ENCODE measurements around the gene SYNE2.

The SYNE2 gene

DNA sequence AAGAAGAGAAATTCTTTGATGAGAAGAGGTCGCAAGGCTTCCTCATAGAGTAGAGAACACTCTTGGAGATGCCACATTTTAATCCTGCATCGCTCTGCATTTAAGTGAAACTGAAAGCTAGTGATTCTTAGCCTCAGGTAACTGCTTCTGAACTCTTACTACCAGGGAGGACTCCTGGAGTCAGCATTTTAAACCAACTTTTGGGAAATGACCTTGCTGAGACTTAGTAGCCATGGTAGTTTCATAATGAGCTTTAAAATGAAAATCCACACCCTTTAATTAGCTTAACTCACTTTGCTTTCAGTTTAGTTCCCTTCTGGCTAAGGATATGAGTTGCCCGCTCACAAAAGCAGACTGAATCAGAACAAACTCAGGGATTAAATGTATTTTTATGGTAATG, 80.3 kb downstream of the SYNE2 start:
- H3K36me3 ChIP-seq, result no peaks in the 10 kb centered on the region

GRCh38 chr14:63933711-63934110, 80.9 kb downstream of the SYNE2 start:
- DNase-seq, result no peak
- Histone ChIP-seq H3K9me3 (no peaks in the 10 kb centered on the region), H3K4me1 (peaks cover 5% of the 10 kb centered on the region), H3K36me3 (no peaks in the 10 kb centered on the region), H3K27me3 (no peaks in the 10 kb centered on the region), H3K4me3 (ENCODE audit: low read depth, low read length) (no peak overlapping the region)
- TF ChIP-seq, protein P1, sequence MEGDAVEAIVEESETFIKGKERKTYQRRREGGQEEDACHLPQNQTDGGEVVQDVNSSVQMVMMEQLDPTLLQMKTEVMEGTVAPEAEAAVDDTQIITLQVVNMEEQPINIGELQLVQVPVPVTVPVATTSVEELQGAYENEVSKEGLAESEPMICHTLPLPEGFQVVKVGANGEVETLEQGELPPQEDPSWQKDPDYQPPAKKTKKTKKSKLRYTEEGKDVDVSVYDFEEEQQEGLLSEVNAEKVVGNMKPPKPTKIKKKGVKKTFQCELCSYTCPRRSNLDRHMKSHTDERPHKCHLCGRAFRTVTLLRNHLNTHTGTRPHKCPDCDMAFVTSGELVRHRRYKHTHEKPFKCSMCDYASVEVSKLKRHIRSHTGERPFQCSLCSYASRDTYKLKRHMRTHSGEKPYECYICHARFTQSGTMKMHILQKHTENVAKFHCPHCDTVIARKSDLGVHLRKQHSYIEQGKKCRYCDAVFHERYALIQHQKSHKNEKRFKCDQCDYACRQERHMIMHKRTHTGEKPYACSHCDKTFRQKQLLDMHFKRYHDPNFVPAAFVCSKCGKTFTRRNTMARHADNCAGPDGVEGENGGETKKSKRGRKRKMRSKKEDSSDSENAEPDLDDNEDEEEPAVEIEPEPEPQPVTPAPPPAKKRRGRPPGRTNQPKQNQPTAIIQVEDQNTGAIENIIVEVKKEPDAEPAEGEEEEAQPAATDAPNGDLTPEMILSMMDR (IDR thresholded peaks at IDR 0.05; ENCODE audit: low read depth, low read length), result no peak

More for the DNA sequence above, 80.3 kb downstream of the SYNE2 start:
- TF ChIP-seq, protein P1 (IDR thresholded peaks at IDR 0.05; ENCODE audit: low read depth, low read length), result no peak
- H3K4me1 ChIP-seq, result peaks cover 11% of the 10 kb centered on the region
- no peak overlapping the region for H3K4me3 ChIP-seq (ENCODE audit: low read depth, low read length)
- no peaks in the 10 kb centered on the region for H3K9me3 ChIP-seq
- no peak for DNase-seq
- no peaks in the 10 kb centered on the region for H3K27me3 ChIP-seq

DNA sequence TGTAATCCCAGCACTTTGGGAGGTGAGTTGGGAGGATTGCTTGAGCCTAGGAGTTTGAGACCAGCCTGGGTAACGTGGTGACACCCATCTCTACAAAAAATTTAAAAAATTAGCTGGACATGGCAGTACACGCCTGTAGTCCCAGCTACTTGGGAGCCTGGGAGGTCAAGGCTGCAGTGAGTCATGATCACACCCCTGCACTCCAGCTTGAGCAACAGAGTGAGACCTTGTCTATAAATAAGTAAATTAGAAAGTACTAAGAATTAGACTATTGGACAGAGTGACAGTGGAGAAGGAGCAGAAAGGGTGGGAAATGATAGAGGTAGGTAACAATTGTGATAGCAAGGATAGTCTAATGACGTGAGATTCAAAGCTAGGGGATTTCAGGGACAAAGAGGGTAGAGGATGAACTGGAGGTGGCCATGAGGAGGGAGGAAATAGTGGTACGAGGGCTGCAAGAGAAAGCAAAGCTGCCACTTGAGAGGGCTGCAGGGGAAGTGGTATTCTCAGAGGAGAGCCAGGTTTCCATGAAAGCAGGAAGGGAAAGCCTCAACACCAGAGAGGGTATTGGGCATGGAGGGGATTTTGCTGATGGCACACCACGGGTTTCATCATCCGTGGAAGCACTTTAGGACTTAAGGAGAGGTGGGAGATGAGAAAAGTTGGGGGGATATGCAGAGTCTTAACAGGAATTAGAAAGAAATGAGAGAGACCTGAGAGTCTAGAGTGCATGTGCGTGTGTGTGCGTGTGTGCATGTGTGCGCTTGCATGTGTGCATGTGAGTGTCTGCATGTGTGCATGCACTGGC, 85.6 kb downstream of the SYNE2 start:
- TF ChIP-seq, protein P1 (IDR thresholded peaks at IDR 0.05; ENCODE audit: low read depth, low read length), result no peak
- no peak for DNase-seq
- Histone ChIP-seq H3K9me3 (no peaks in the 10 kb centered on the region), H3K4me1 (no peaks in the 10 kb centered on the region), H3K4me3 (ENCODE audit: low read depth, low read length) (no peak overlapping the region), H3K36me3 (peaks cover 3% of the 10 kb centered on the region; the same call in 1 of the 2 replicates), H3K27me3 (no peaks in the 10 kb centered on the region)

DNA sequence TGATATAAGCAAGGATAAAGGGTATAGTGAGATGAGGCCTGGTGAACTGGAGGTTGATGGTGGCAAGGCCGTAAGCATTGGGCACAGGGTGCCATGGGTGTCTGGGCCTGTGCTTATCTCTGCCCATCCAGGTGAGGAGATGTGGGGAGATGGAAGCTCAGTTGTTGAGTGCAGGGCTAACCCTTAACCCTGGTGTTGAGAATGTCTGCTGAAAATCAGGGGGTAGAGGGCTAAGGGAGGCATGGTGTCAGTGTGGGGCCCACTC, 86.1 kb downstream of the SYNE2 start:
- Histone ChIP-seq H3K4me1 (no peaks in the 10 kb centered on the region), H3K9me3 (no peaks in the 10 kb centered on the region), H3K27me3 (no peaks in the 10 kb centered on the region), H3K4me3 (ENCODE audit: low read depth, low read length) (no peak overlapping the region), H3K36me3 (peaks cover 3% of the 10 kb centered on the region; the same call in 1 of the 2 replicates)
- TF ChIP-seq, protein P1 (IDR thresholded peaks at IDR 0.05; ENCODE audit: low read depth, low read length), result no peak
- no peak for DNase-seq

DNA sequence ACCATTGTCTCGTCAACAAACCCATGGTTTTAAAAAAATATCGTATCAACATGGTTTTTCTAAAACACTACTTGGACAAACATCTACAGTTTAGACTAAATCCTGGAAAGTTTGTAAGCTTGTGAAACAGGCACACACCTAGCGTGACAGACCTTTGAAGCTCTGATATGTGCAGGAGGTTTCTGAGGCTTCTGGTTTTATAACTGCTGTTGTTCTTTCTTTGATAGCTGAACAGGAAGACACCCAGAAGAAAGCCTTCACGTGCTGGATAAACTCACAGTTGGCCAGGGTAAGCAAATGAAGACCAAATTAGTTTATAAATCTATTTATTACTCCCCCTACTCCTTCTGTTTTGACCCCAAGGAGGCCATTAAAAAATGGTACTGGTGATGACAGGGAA, 87.6 kb downstream of the SYNE2 start:
- Histone ChIP-seq H3K4me3 (ENCODE audit: low read depth, low read length) (no peak overlapping the region), H3K4me1 (no peaks in the 10 kb centered on the region), H3K9me3 (no peaks in the 10 kb centered on the region), H3K36me3 (peaks cover 3% of the 10 kb centered on the region; the same call in 1 of the 2 replicates), H3K27me3 (no peaks in the 10 kb centered on the region)
- TF ChIP-seq, protein P1 (IDR thresholded peaks at IDR 0.05; ENCODE audit: low read depth, low read length), result no peak
- DNase-seq, result no peak

GRCh38 chr14:63941023-63941422, 88.2 kb downstream of the SYNE2 start:
- Histone ChIP-seq H3K36me3 (peaks cover 3% of the 10 kb centered on the region; the same call in 1 of the 2 replicates), H3K27me3 (no peaks in the 10 kb centered on the region), H3K4me3 (ENCODE audit: low read depth, low read length) (no peak overlapping the region), H3K9me3 (no peaks in the 10 kb centered on the region), H3K4me1 (no peaks in the 10 kb centered on the region)
- TF ChIP-seq, protein P1 (IDR thresholded peaks at IDR 0.05; ENCODE audit: low read depth, low read length), result no peak
- DNase-seq, result no peak
